HEK293 (cell line): ENCODE measurements around the gene CHRNA4.

Experiments
- CTCF ChIP-seq: fragments of 450-650 bp; formaldehyde crosslinking; IDR thresholded peaks from 2 replicates; pipeline ENCODE4 v1.5.1; 2016; ENCODE audit warnings: missing biosample characterization, missing genetic modification characterization
- PRDM4 ChIP-seq: fragments of 450-650 bp; formaldehyde crosslinking; IDR thresholded peaks from 2 replicates; pipeline ENCODE4 v1.5.1; 2017; ENCODE audit warnings: missing biosample characterization, missing genetic modification characterization
- ZFP3 ChIP-seq: fragments of 450-650 bp; formaldehyde crosslinking; IDR thresholded peaks from 2 replicates; pipeline ENCODE4 v1.5.1; 2016; ENCODE audit warnings: low read depth, missing biosample characterization, missing genetic modification characterization
- ZNF133 ChIP-seq: fragments of 450-650 bp; formaldehyde crosslinking; IDR thresholded peaks from 2 replicates; pipeline ENCODE4 v1.5.1; 2016; ENCODE audit warnings: missing biosample characterization, missing genetic modification characterization
- ZNF449 ChIP-seq: fragments of 450-650 bp; formaldehyde crosslinking; IDR thresholded peaks from 2 replicates; pipeline ENCODE4 v1.5.1; 2017; ENCODE audit warnings: missing biosample characterization, mild to moderate bottlenecking, missing genetic modification characterization, moderate library complexity
- ZNF561 ChIP-seq: fragments of 450-650 bp; IDR thresholded peaks from 2 replicates; pipeline ENCODE4 v1.5.1; 2018; ENCODE audit warnings: missing biosample characterization, missing genetic modification characterization, borderline replicate concordance
- ZNF76 ChIP-seq: fragments of 450-650 bp; formaldehyde crosslinking; IDR thresholded peaks from 2 replicates; pipeline ENCODE4; 2016; ENCODE audit warnings: low read depth, missing biosample characterization, missing genetic modification characterization, borderline replicate concordance

- TF ChIP-seq CTCF (tag by site-specific recombination) = no peak
- TF ChIP-seq ZNF449 = no peak
- TF ChIP-seq ZFP3 (tag by site-specific recombination) = no peak
- TF ChIP-seq ZNF133 (tag by site-specific recombination) = no peak
- no peak for TF ChIP-seq ZNF76 (tag by site-specific recombination)
- TF ChIP-seq PRDM4 (tag by site-specific recombination) = no peak
- no peak for TF ChIP-seq ZNF561 (tag by site-specific recombination)
Observed at GRCh38 chr20:63374504-63374903, 13.4 kb upstream of the CHRNA4 start.
